PC-3 (cell line): Measurements from ENCODE around the gene JPH4.

Experiments
- EZH2 ChIP-seq: fragments of 300-600 bp; sonication (generic); IDR thresholded peaks from one replicate; pipeline ENCODE4 v1.6.1; 2017; ENCODE audit warnings: antibody characterized with exemption, mild to moderate bottlenecking, low read length; ENCODE audit not compliant: unreplicated experiment
- EZH2phosphoT487 ChIP-seq: fragments of 300-600 bp; sonication (generic); IDR thresholded peaks from 2 replicates; pipeline ENCODE4 v1.6.1; 2018; ENCODE audit warnings: mild to moderate bottlenecking, antibody characterized with exemption, low read length, borderline replicate concordance
- TF ChIP-seq, protein P1 (sequence below): fragments of 300-600 bp; sonication (generic); conservative IDR thresholded peaks from 2 replicates; pipeline ENCODE4 v1.5.1; 2017; ENCODE audit warnings: antibody characterized with exemption, low read depth, mild to moderate bottlenecking, low read length

DNA sequence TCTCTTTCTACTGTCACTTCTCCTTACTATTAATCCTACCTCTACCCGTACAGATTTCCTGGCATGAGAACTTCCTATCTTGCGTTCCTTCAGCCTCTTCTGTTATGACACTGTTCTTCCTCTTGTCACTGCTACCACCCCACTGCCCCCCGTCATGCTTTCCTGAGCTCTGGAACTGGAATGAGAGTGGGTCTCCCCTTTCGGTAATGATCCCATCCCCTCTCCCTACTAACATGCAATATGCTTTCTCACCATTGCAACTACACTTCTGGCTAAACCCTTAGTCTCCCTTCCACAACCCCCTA, 6.1 kb downstream of the JPH4 start:
- TF ChIP-seq EZH2 (no peak), EZH2phosphoT487 (no peak)
- TF ChIP-seq, protein P1, sequence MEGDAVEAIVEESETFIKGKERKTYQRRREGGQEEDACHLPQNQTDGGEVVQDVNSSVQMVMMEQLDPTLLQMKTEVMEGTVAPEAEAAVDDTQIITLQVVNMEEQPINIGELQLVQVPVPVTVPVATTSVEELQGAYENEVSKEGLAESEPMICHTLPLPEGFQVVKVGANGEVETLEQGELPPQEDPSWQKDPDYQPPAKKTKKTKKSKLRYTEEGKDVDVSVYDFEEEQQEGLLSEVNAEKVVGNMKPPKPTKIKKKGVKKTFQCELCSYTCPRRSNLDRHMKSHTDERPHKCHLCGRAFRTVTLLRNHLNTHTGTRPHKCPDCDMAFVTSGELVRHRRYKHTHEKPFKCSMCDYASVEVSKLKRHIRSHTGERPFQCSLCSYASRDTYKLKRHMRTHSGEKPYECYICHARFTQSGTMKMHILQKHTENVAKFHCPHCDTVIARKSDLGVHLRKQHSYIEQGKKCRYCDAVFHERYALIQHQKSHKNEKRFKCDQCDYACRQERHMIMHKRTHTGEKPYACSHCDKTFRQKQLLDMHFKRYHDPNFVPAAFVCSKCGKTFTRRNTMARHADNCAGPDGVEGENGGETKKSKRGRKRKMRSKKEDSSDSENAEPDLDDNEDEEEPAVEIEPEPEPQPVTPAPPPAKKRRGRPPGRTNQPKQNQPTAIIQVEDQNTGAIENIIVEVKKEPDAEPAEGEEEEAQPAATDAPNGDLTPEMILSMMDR, result no peak
